ENCODE results near the gene HRNR. TPM values are rescaled to one million over a fixed set of nuclear protein-coding genes. Genes with fewer than 3 reads are reported as not detected.

Gene HRNR
- total RNA-seq, 6 donors from 2014 or later: not detected

- Histone ChIP-seq H3K27ac (no peak overlapping the region), H3K4me1 (peaks cover 0 to 3% (median 0%) of the 10 kb centered on the region in 4 donors), H3K4me3 (no peak overlapping the region), H3K27me3 (no peaks in the 10 kb centered on the region), H3K9me3 (no peaks in the 10 kb centered on the region), H3K36me3 (no peaks in the 10 kb centered on the region)
- no peak for DNase-seq
- ATAC-seq (ENCODE audit: low FRiP score in 2 of 2): peak; percentile 39 to 77
- TF ChIP-seq POLR2AphosphoS5 (IDR thresholded peaks at IDR 0.05): no peak
- no peak for TF ChIP-seq CTCF (IDR thresholded peaks at IDR 0.05)
- TF ChIP-seq EP300 (IDR thresholded peaks at IDR 0.05): no peak
- TF ChIP-seq POLR2A (IDR thresholded peaks at IDR 0.05): no peak
- WGBS, 2 donors: 55 to 57% methylated on average over 2 of the region's 2 CpGs
These were observed 41.0 kb downstream of the HRNR start for GRCh38 chr1:152182944-152183361.

DNA sequence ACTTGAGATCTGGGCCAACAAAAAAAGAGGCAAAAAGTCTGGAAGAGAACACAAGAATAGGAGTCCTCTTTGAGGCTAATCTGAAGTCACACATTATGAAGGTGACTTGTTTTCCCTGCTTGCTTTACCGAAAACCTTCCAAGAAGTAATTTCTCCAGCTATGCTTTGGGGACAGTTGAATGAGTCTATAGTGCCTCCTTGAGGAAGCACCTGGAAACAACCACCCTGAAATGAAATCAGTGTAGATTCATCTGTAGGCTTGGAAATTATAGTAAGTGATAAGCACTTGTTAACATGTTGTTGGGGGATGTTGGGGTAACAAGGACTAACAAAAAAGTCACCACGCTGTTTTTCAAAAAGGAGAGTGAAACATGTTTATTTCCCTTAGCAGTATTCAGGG, 41.6 kb downstream of the HRNR start:
- no peaks in the 10 kb centered on the region for H3K27me3 ChIP-seq
- ATAC-seq (ENCODE audit: low FRiP score in 2 of 2) (peak in 1 of 2 donors; percentile 50), DNase-seq (no peak)
- H3K36me3 ChIP-seq: no peaks in the 10 kb centered on the region
- TF ChIP-seq EP300 (IDR thresholded peaks at IDR 0.05) (no peak), POLR2A (IDR thresholded peaks at IDR 0.05) (no peak), CTCF (IDR thresholded peaks at IDR 0.05) (peak in 4 of 6 experiments; percentile 12 to 48 (median 28)), POLR2AphosphoS5 (IDR thresholded peaks at IDR 0.05) (no peak)
- no peaks in the 10 kb centered on the region for H3K9me3 ChIP-seq
- no peak overlapping the region for H3K27ac ChIP-seq
- H3K4me1 ChIP-seq: peaks cover 0 to 3% (median 0%) of the 10 kb centered on the region in 4 donors
- 76 to 77% methylated on average over 2 of the region's 2 CpGs for WGBS, 2 donors
- H3K4me3 ChIP-seq: no peak overlapping the region

DNA sequence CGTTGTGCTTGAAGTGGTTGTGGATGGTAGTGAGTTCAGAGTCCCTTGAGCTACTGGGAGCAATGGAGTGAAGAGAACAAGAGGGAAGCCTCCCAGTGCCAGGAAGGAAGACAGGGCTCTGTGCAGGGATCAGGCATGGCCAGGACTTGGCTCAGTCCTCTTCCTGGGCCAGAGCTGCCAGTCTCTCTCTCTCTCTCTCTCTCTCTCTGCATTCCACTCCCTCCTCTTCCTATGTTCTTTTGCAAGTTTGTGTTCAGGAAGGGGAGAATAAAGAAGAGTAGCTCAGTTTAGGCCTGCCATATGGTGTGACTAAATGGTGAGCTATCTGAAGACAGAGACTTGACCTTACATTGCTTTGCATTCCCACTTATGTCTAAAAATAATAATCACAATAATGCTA, 44.4 kb downstream of the HRNR start:
- 70 to 76% methylated on average over 1 of the region's 1 CpG for WGBS, 2 donors

GRCh38 chr1:152170287-152170905, 53.6 kb downstream of the HRNR start:
- ATAC-seq (ENCODE audit: low FRiP score in 2 of 2) (no peak), DNase-seq (no peak)
- no peak overlapping the region for H3K27ac ChIP-seq
- no peaks in the 10 kb centered on the region for H3K27me3 ChIP-seq
- 62 to 64% methylated on average over 5 of the region's 5 CpGs for WGBS, 2 donors
- H3K36me3 ChIP-seq: no peaks in the 10 kb centered on the region
- no peak overlapping the region for H3K4me3 ChIP-seq
- H3K4me1 ChIP-seq: peaks cover 5 to 24% (median 9%) of the 10 kb centered on the region in 4 donors
- TF ChIP-seq POLR2AphosphoS5 (IDR thresholded peaks at IDR 0.05): no peak
- TF ChIP-seq POLR2A (IDR thresholded peaks at IDR 0.05): no peak
- no peak for TF ChIP-seq EP300 (IDR thresholded peaks at IDR 0.05)
- no peak for TF ChIP-seq CTCF (IDR thresholded peaks at IDR 0.05)
- no peaks in the 10 kb centered on the region for H3K9me3 ChIP-seq

More for the DNA sequence above, 44.4 kb downstream of the HRNR start:
- Histone ChIP-seq H3K4me3 (no peak overlapping the region), H3K27me3 (no peaks in the 10 kb centered on the region), H3K27ac (no peak overlapping the region), H3K36me3 (no peaks in the 10 kb centered on the region), H3K9me3 (peaks cover 0 to 4% (median 0%) of the 10 kb centered on the region in 4 donors), H3K4me1 (peaks cover 0 to 3% (median 0%) of the 10 kb centered on the region in 4 donors)
- DNase-seq (no peak), ATAC-seq (ENCODE audit: low FRiP score in 2 of 2) (no peak)
- TF ChIP-seq POLR2A (IDR thresholded peaks at IDR 0.05) (no peak), POLR2AphosphoS5 (IDR thresholded peaks at IDR 0.05) (no peak), CTCF (IDR thresholded peaks at IDR 0.05) (no peak), EP300 (IDR thresholded peaks at IDR 0.05) (no peak)

Data from upper lobe of left lung (tissue), 6 donors.